Calu3 (cell line): ENCODE results near the gene ALDH7A1. TPM values are rescaled to one million over a fixed set of nuclear protein-coding genes. Genes with fewer than 3 reads are reported as not detected.

Experiments
- BruUV-seq: library from RNA; stranded (reverse); fragments of 400-500 nt; replicated peaks from 2 replicates; lab custom pipeline; 2021; lab: Mats Ljungman, UMichigan
- CTCF ChIA-PET: fragments of 300-600 bp; sonication (Branson Sonifier 250); formaldehyde crosslinking; loops from one replicate; lab custom pipeline; 2022; ENCODE audit warnings: antibody characterized with exemption; lab: Charles Lee
- DNase-seq: peaks from one replicate; pipeline ENCODE4 v3.0.0; 2022
- H3K27ac Mint-ChIP-seq: one replicate; pipeline ENCODE4 v1.8.0; 2022; ENCODE audit warnings: mixed read lengths; ENCODE audit not compliant: unreplicated experiment
- H3K27me3 Mint-ChIP-seq: one replicate; pipeline ENCODE4 v1.8.0; 2022; ENCODE audit warnings: mixed read lengths; ENCODE audit not compliant: unreplicated experiment
- H3K36me3 Mint-ChIP-seq: one replicate; pipeline ENCODE4 v1.8.0; 2022; ENCODE audit warnings: mild to moderate bottlenecking, moderate library complexity, mixed read lengths; ENCODE audit not compliant: insufficient read depth, unreplicated experiment
- H3K4me1 Mint-ChIP-seq: one replicate; pipeline ENCODE4 v1.8.0; 2022; ENCODE audit warnings: mild to moderate bottlenecking, low read depth, mixed read lengths; ENCODE audit not compliant: unreplicated experiment
- H3K4me3 Mint-ChIP-seq: one replicate; pipeline ENCODE4 v1.8.0; 2022; ENCODE audit warnings: mild to moderate bottlenecking, low read depth, moderate library complexity, mixed read lengths; ENCODE audit not compliant: unreplicated experiment
- H3K9me3 Mint-ChIP-seq: one replicate; pipeline ENCODE4 v1.8.0; 2022; ENCODE audit warnings: low read depth, mixed read lengths; ENCODE audit not compliant: unreplicated experiment
- intact Hi-C: fragments of 100-400 bp; cut with micrococcal nuclease; formaldehyde crosslinking; loops from one replicate; pipeline ENCODE4 v1.10.0; 2022; ENCODE audit not compliant: unreplicated experiment
- total RNA-seq: library from RNA; stranded (reverse); gene quantifications from 2 replicates; pipeline ENCODE4 v1.2.3, GENCODE V29; 2022
- TF ChIP-seq, protein P1 (sequence below): fragments of 200-600 bp; IDR thresholded peaks from one replicate; pipeline ENCODE4 v1.8.0; 2022; ENCODE audit warnings: antibody characterized with exemption; ENCODE audit not compliant: unreplicated experiment

ALDH7A1 gene
- total RNA-seq, 1 experiment from 2014 or later: 108 TPM

DNA sequence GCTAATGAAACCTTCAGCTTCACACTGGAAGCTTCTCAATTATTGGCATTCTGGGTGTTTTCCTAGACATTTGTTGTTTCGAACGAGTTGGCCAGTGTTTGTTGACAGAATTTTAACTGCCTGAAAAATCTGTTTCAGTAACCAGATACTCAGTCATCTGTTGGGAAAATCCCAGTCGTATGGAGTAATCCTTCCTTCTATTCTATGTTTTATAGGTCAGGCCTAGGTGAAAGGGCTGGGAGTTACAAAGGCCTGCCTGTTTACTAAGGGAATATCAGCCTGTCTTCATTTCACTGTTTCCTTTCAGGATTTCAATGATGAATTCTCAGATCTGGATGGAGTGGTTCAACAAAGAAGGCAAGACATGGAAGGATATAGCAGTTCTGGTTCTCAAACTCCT, 111.9 kb downstream of the ALDH7A1 start:
- H3K4me1 Mint-ChIP-seq: peaks cover 6% of the 10 kb centered on the region

DNA sequence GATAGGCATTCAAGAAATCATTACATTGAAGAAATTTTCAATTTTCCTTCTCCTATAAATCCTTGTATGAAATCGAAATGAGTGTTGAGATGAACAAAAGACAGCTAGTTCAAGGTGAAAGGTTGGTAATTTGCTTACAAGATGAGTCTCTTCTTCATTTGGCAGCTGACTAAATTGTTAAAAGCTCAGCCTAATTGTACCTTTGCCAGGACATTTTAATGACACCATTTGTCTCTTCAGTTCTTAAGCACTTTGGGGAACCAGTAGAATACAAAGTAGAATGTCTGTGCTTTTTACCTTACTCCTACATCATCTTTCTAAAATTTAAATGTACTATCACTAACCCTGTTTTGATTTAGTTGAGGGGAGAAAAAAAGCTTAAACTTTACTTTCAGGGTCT, 112.4 kb downstream of the ALDH7A1 start:
- intact Hi-C loops: loop anchor here (5.0 kb wide), 1 partner anchor 60 kb away; the partner anchor contains the start of gene GRAMD2B
- TF ChIP-seq, protein P1, sequence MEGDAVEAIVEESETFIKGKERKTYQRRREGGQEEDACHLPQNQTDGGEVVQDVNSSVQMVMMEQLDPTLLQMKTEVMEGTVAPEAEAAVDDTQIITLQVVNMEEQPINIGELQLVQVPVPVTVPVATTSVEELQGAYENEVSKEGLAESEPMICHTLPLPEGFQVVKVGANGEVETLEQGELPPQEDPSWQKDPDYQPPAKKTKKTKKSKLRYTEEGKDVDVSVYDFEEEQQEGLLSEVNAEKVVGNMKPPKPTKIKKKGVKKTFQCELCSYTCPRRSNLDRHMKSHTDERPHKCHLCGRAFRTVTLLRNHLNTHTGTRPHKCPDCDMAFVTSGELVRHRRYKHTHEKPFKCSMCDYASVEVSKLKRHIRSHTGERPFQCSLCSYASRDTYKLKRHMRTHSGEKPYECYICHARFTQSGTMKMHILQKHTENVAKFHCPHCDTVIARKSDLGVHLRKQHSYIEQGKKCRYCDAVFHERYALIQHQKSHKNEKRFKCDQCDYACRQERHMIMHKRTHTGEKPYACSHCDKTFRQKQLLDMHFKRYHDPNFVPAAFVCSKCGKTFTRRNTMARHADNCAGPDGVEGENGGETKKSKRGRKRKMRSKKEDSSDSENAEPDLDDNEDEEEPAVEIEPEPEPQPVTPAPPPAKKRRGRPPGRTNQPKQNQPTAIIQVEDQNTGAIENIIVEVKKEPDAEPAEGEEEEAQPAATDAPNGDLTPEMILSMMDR: no peak
- Mint-ChIP-seq H3K36me3 (peaks cover 35% of the 10 kb centered on the region), H3K9me3 (no peaks in the 10 kb centered on the region), H3K27ac (no peak overlapping the region), H3K4me1 (peaks cover 6% of the 10 kb centered on the region), H3K4me3 (no peak overlapping the region), H3K27me3 (no peaks in the 10 kb centered on the region)
- BruUV-seq: no TSS peak
- CTCF ChIA-PET: interaction anchor here (0.5 kb wide), 1 partner anchor 91 kb away, joined by 3 read pairs; no protein-coding TSS in a partner anchor
- DNase-seq: no peak

More for the DNA sequence above, 111.9 kb downstream of the ALDH7A1 start:
- intact Hi-C loops: loop anchor here (5.0 kb wide), 1 partner anchor 61 kb away; the partner anchor contains the start of gene GRAMD2B
- TF ChIP-seq, protein P1: no peak
- no peaks in the 10 kb centered on the region for H3K9me3 Mint-ChIP-seq
- H3K27ac Mint-ChIP-seq: no peak overlapping the region
- no peaks in the 10 kb centered on the region for H3K27me3 Mint-ChIP-seq
- H3K4me3 Mint-ChIP-seq: no peak overlapping the region
- H3K36me3 Mint-ChIP-seq: peaks cover 31% of the 10 kb centered on the region
- DNase-seq: no peak
- no TSS peak for BruUV-seq
- CTCF ChIA-PET: no interaction called here

DNA sequence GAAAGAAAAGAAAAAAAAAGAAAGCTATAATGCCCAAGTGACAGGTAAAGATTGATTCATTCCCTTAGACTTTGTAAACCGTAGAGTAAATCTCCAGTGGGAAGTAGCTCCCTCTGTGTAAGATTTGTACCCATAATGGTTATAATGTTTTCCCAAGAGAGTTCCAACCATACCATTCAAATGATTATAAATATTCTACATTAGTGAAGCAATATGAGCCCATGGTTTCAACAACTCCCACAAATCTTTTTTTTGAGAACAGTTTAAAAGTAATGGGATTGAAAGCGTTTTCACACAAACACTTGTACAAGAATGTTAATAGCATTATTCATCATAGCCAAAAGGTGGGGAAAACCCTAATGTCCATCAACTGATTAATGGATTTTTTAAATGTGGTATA, 113.8 kb downstream of the ALDH7A1 start:
- BruUV-seq: no TSS peak
- Mint-ChIP-seq H3K9me3 (no peaks in the 10 kb centered on the region), H3K27ac (no peak overlapping the region), H3K4me3 (no peak overlapping the region), H3K27me3 (no peaks in the 10 kb centered on the region), H3K4me1 (peaks cover 6% of the 10 kb centered on the region), H3K36me3 (peaks cover 38% of the 10 kb centered on the region)
- intact Hi-C loops: loop anchor here (5.0 kb wide), 1 partner anchor 59 kb away; the partner anchor contains the start of gene GRAMD2B
- DNase-seq: no peak
- CTCF ChIA-PET: interaction anchor here (0.6 to 1.0 kb wide), 2 partner anchors 19 to 30 kb away, joined by 3 read pairs; no protein-coding TSS in a partner anchor
- TF ChIP-seq, protein P1: no peak

Other genes with a start within 250 kb of the ALDH7A1 start
- 23.0 and 23.3 TPM in 2 replicates for gene GRAMD2B, start 171.8 kb downstream of the ALDH7A1 start, total RNA-seq
- 60.2 and 63.6 TPM in 2 replicates for gene PHAX, start 5.7 kb upstream of the ALDH7A1 start, total RNA-seq
- 128 and 153 TPM in 2 replicates for gene LMNB1, start 181.9 kb upstream of the ALDH7A1 start, total RNA-seq